Mammary epithelial cell (primary cell): ENCODE results near the gene BACH2.
"Not testable (repeated sequence)": the region's sequence is repeated elsewhere in the genome, so short reads cannot be mapped to it uniquely, and the experiment has no call there.

Experiments
- EZH2 ChIP-seq: IDR thresholded peaks from 2 replicates; pipeline ENCODE4 v1.6.1; 2012; ENCODE audit warnings: low read length, inconsistent platforms, borderline replicate concordance
- TF ChIP-seq, protein P1 (sequence below), 2 donors: IDR thresholded peaks in 1 of 2; conservative IDR thresholded peaks in 1 of 2; 2 replicates each; pipeline ENCODE4 v1.5.1; 2011 to 2012; ENCODE audit warnings: inconsistent platforms in 2 of 2, low read length in 2 of 2, mild to moderate bottlenecking in 2 of 2, control low read depth in 1 of 2, low read depth in 1 of 2; ENCODE audit not compliant: insufficient read depth in 1 of 2; ENCODE audit errors: extremely low read depth in 1 of 2

DNA sequence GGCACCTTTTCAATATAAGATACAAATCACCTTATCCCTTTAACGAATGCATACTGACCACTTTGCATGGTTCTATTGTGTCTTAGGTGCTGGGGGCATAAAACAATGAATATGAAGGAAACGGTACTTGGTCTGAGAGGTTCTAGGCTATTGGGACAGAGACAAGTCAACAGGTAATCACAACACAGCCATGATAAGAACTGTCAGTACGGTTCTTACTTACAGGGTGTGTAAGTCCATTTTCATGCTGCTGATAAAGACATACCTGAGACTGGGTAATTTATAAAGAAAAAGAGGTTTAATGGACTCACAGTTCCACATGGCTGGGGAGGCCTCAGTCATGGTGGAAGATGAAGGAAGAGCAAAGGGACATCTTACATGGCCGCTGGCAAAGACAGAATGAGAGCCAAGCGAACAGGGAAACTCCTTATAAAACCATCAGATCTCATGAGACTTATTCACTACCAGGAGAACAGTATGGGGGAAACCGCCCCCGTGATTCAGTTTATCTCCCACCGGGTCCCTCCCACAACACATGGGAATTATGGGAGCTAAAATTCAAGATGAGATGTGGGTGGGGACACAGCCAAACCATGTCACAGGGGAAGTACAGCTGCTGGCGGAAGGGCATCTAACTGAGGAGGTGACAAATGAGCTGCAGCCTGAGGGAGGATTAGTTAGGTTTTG is 325.2 kb downstream of the BACH2 start:
- TF ChIP-seq, protein P1, sequence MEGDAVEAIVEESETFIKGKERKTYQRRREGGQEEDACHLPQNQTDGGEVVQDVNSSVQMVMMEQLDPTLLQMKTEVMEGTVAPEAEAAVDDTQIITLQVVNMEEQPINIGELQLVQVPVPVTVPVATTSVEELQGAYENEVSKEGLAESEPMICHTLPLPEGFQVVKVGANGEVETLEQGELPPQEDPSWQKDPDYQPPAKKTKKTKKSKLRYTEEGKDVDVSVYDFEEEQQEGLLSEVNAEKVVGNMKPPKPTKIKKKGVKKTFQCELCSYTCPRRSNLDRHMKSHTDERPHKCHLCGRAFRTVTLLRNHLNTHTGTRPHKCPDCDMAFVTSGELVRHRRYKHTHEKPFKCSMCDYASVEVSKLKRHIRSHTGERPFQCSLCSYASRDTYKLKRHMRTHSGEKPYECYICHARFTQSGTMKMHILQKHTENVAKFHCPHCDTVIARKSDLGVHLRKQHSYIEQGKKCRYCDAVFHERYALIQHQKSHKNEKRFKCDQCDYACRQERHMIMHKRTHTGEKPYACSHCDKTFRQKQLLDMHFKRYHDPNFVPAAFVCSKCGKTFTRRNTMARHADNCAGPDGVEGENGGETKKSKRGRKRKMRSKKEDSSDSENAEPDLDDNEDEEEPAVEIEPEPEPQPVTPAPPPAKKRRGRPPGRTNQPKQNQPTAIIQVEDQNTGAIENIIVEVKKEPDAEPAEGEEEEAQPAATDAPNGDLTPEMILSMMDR (conservative IDR thresholded peaks at IDR 0.05 in 1 of 2, IDR thresholded peaks at IDR 0.05 in 1 of 2; ENCODE audit: extremely low read depth in 1 of 2, insufficient read depth in 1 of 2, low read depth in 1 of 2, low read length in 2 of 2) = not testable (repeated sequence)
- not testable (repeated sequence) for TF ChIP-seq EZH2
